Measurements from ENCODE around the gene OSBPL10. TPM values are rescaled to one million over a fixed set of nuclear protein-coding genes. Genes with fewer than 3 reads are reported as not detected.

OSBPL10 gene
- polyA plus RNA-seq, 1 donor, result 10.9 TPM

- DNase-seq, result no peak
These were observed 332.6 kb downstream of the OSBPL10 start for GRCh38 chr3:31648286-31648968.

- no peak for DNase-seq
These were observed 335.8 kb downstream of the OSBPL10 start for GRCh38 chr3:31645256-31645655.

GRCh38 chr3:31639828-31640227 lies 341.2 kb downstream of the OSBPL10 start:
- no peak for DNase-seq

GRCh38 chr3:31636694-31637442 lies 344.2 kb downstream of the OSBPL10 start:
- DNase-seq, result no peak

- DNase-seq, result peak; percentile 8
These were observed 345.0 kb downstream of the OSBPL10 start for GRCh38 chr3:31636049-31636448.

- DNase-seq, result no peak
These were observed 345.5 kb downstream of the OSBPL10 start for GRCh38 chr3:31635545-31635944.

GRCh38 chr3:31634476-31634875 lies 346.6 kb downstream of the OSBPL10 start:
- no peak for DNase-seq

- no peak for DNase-seq
These were observed 352.0 kb downstream of the OSBPL10 start for GRCh38 chr3:31629054-31629453.

GRCh38 chr3:31625358-31625757 lies 355.7 kb downstream of the OSBPL10 start:
- no peak for DNase-seq

GRCh38 chr3:31624083-31624709 lies 356.9 kb downstream of the OSBPL10 start:
- no peak for DNase-seq

GRCh38 chr3:31622636-31623288 lies 358.3 kb downstream of the OSBPL10 start:
- DNase-seq, result no peak

GRCh38 chr3:31621314-31621713 lies 359.7 kb downstream of the OSBPL10 start:
- no peak for DNase-seq

- DNase-seq, result no peak
These were observed 360.4 kb downstream of the OSBPL10 start for GRCh38 chr3:31620656-31621055.

- DNase-seq, result no peak
These were observed 364.4 kb downstream of the OSBPL10 start for GRCh38 chr3:31616711-31617110.

GRCh38 chr3:31615071-31615875 lies 365.8 kb downstream of the OSBPL10 start:
- DNase-seq, result no peak

- DNase-seq, result no peak
These were observed 366.7 kb downstream of the OSBPL10 start for GRCh38 chr3:31614162-31614921.

- no peak for DNase-seq
These were observed 367.4 kb downstream of the OSBPL10 start for GRCh38 chr3:31613654-31614053.

GRCh38 chr3:31613177-31613576 lies 367.9 kb downstream of the OSBPL10 start:
- no peak for DNase-seq
